ENCODE measurements around the gene RBP3.

DNA sequence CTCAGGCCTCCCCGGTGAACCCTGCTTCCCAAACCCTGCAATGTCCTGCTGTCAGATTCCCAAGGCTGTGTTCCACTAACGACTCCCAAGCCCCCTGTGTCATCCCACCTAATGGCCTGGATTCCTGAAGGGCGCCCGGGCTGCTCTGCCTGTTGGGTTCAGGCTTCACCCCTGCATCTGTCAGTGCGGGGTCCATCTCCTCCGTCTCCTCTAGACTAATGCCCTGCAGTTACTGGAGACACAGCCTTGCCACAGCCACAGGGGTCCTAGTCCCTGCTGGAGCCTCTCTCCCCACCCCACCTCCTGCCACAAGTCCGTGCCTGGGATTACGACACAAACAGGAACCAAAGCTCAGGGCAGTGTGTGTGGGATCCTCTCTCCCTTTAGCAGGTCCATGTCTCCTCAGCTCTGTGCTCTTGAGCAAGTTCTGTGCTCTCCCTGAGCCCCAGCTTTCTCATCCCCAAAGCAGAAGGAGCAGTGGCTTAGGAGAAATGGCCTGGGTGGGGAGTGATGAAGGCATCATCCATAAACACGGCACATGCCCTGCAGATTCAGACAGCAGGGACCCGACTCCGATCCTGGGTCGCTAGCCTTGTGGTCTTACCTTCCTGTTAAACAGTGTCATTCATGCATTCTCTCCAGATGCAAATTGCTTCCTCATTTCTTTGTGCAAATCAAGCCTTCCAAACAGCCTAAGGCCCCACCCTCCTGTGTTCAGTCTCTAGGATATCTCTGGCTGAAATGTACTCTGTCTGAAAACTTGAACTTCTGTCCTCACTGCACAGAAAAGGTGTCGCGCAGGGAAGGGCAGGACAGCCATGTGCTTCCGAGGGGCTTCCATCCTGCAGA is 8.2 kb upstream of the RBP3 start:
- no peak for TF ChIP-seq CTCF (IDR thresholded peaks at IDR 0.05)
- TF ChIP-seq POLR2A (IDR thresholded peaks at IDR 0.05): no peak

Data from adrenal gland (tissue), 5 donors.